Activated CD4-positive, alpha-beta T cell treated with anti-CD3 and anti-CD28 coated beads for 36 hours (primary cell): ENCODE measurements around the gene CHRND. TPM values are rescaled to one million over a fixed set of nuclear protein-coding genes. Genes with fewer than 3 reads are reported as not detected.

Experiments used
- ATAC-seq: fragments of 200-7000 bp; cut with Tn5 transposase; one replicate; pipeline ENCODE4 v1.10.0; 2021; ENCODE audit warnings: mild to moderate bottlenecking, moderate library complexity
- CTCF ChIA-PET: fragments of 350-600 bp; sonication (Branson Sonifier 250); formaldehyde crosslinking; loops from one replicate; lab custom pipeline; 2021; ENCODE audit warnings: antibody characterized with exemption; lab: Charles Lee
- POLR2A ChIA-PET: fragments of 350-600 bp; sonication (Branson Sonifier 250); formaldehyde crosslinking; loops from one replicate; lab custom pipeline; 2021; ENCODE audit warnings: antibody characterized with exemption, inconsistent platforms; lab: Charles Lee
- DNase-seq: peaks from one replicate; pipeline ENCODE4 v3.0.0-alpha.2; 2020
- H3K27ac Mint-ChIP-seq: one replicate; pipeline ENCODE4 v1.8.0; 2021; ENCODE audit warnings: mixed read lengths
- H3K27me3 Mint-ChIP-seq: one replicate; pipeline ENCODE4 v1.8.0; 2021; ENCODE audit warnings: mixed read lengths
- H3K36me3 Mint-ChIP-seq: one replicate; pipeline ENCODE4 v1.8.0; 2021; ENCODE audit warnings: low read depth, mixed read lengths
- H3K4me1 Mint-ChIP-seq: one replicate; pipeline ENCODE4 v1.8.0; 2021; ENCODE audit warnings: mixed read lengths
- H3K4me3 Mint-ChIP-seq: one replicate; pipeline ENCODE4 v1.8.0; 2021; ENCODE audit warnings: mild to moderate bottlenecking, moderate library complexity, mixed read lengths
- H3K9me3 Mint-ChIP-seq: one replicate; pipeline ENCODE4 v1.8.0; 2021; ENCODE audit warnings: low read depth, mixed read lengths
- intact Hi-C, 2 experiments: fragments of 100-400 bp; cut with DNase I in 1 of 2; cut with micrococcal nuclease in 1 of 2; formaldehyde crosslinking; loops; one replicate each; pipeline versions ENCODE4 v1.14.2 to v1.15.1; 2022 to 2024; cut with DNase I, micrococcal nuclease
- total RNA-seq, 2 experiments: library from RNA; stranded (reverse); gene quantifications; one replicate each; pipeline ENCODE4 v1.2.3, GENCODE V29; 2021

CHRND gene
- total RNA-seq, 2 experiments from 2014 or later, result not detected

DNA sequence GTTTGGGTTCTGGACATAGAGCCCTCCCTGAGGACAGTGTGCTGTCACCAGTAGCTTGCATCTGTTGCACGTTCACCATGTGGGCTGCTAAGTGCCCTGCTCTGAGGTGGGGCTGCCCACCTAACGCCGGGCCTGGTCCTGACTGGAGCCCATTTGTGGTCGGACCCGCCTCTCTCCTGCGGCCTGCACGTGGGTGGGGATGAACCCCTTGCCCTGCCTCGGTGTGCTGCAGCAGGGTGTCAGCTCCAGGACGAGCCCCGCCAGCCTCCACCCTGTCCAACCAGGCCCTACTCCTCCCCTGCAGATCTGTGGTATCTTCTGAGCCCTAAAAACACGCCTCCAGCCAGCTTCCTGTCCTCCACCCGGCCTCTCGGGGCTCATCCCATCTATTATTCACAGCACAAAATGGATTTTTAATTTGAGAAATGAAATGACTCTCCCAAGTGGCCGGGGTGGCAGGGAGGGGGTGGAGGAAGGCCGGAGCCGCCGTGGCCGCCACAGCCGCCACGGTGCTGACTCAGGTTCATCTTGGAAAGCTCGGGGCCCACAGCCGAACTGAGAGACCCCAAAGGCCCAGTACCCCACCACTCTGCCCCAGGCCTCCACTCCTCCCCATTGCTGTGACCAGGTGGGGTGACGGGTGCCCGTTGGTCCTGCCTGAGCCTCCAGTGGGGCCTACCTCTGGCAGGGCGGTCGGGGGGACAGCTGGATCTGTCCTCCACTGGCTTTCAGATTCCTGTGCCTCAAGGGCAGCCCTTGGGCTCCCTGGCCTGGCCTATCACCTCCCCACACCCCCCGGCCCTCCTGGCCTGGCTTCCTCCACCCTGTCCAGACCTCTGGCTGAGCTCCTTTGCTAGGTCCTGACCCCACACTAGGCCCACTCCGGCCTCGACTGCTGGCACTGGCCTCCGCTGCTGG lies 35.5 kb upstream of the CHRND start:
- H3K36me3 Mint-ChIP-seq, result no peaks in the 10 kb centered on the region
- POLR2A ChIA-PET, result no interaction called here
- H3K27me3 Mint-ChIP-seq, result peaks cover 18% of the 10 kb centered on the region
- no peak overlapping the region for H3K27ac Mint-ChIP-seq
- CTCF ChIA-PET, result interaction anchor here (0.6 kb wide), 1 partner anchor 72 kb away, joined by 4 read pairs; no protein-coding TSS in a partner anchor
- DNase-seq (peak; percentile 2), ATAC-seq (no peak)
- no peaks in the 10 kb centered on the region for H3K9me3 Mint-ChIP-seq
- H3K4me3 Mint-ChIP-seq, result no peak overlapping the region
- intact Hi-C loops, result no loop called here
- H3K4me1 Mint-ChIP-seq, result peaks cover under 1% of the 10 kb centered on the region

GRCh38 chr2:232491139-232491780 lies 34.7 kb upstream of the CHRND start:
- no peak overlapping the region for H3K27ac Mint-ChIP-seq
- intact Hi-C loops, result no loop called here
- H3K4me3 Mint-ChIP-seq, result no peak overlapping the region
- no peaks in the 10 kb centered on the region for H3K4me1 Mint-ChIP-seq
- DNase-seq (peak; percentile 3), ATAC-seq (no peak)
- ChIA-PET POLR2A (no interaction called here), CTCF (no interaction called here)
- no peaks in the 10 kb centered on the region for H3K9me3 Mint-ChIP-seq
- no peaks in the 10 kb centered on the region for H3K36me3 Mint-ChIP-seq
- peaks cover 18% of the 10 kb centered on the region for H3K27me3 Mint-ChIP-seq

GRCh38 chr2:232492236-232492848 lies 33.6 kb upstream of the CHRND start:
- DNase-seq (peak; percentile 0), ATAC-seq (no peak)
- CTCF ChIA-PET, result no interaction called here
- POLR2A ChIA-PET, result no interaction called here
- H3K36me3 Mint-ChIP-seq, result no peaks in the 10 kb centered on the region
- no peak overlapping the region for H3K27ac Mint-ChIP-seq
- no peaks in the 10 kb centered on the region for H3K9me3 Mint-ChIP-seq
- intact Hi-C loops, result no loop called here
- H3K4me1 Mint-ChIP-seq, result no peaks in the 10 kb centered on the region
- H3K4me3 Mint-ChIP-seq, result no peak overlapping the region
- peaks cover 15% of the 10 kb centered on the region for H3K27me3 Mint-ChIP-seq

DNA sequence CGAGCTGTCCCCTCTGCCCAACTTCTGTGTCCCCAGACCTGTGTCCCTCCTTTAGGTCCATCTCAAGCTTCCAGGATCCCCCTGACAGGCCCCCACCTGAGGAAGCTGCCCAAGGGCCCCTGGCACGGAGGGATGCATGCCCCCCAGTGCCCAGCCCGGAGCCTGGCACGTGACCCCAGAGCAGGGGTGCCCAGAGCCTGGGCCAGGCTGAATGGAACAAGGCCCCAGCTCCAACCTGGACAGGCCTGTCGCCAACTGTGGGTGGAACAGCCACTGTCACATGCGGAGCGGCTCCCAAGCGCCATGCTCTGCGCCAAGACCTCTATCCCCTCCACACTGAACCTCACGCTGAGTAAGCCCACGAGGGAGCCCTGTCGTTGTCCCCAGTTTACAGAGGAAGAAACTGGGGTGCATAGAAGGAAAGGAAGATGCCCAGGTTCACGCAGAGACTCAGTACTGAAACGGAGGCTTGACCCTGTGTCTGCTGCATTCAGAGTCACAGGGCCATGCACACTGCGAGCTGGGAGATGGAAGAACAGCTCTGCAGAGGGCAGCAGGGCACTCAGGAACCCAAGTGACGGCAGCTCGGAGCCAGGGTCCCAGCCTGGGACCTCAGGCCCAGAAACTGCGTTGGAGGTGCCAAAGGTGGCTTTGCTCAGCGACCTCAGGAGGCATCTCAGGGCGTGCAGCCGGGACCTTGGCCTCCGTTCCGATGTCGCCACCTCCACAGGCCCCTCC lies 32.8 kb upstream of the CHRND start:
- H3K4me1 Mint-ChIP-seq, result no peaks in the 10 kb centered on the region
- ChIA-PET POLR2A (no interaction called here), CTCF (no interaction called here)
- DNase-seq (no peak), ATAC-seq (no peak)
- peaks cover 13% of the 10 kb centered on the region for H3K27me3 Mint-ChIP-seq
- no peaks in the 10 kb centered on the region for H3K36me3 Mint-ChIP-seq
- H3K4me3 Mint-ChIP-seq, result no peak overlapping the region
- no peak overlapping the region for H3K27ac Mint-ChIP-seq
- intact Hi-C loops, result no loop called here
- no peaks in the 10 kb centered on the region for H3K9me3 Mint-ChIP-seq

DNA sequence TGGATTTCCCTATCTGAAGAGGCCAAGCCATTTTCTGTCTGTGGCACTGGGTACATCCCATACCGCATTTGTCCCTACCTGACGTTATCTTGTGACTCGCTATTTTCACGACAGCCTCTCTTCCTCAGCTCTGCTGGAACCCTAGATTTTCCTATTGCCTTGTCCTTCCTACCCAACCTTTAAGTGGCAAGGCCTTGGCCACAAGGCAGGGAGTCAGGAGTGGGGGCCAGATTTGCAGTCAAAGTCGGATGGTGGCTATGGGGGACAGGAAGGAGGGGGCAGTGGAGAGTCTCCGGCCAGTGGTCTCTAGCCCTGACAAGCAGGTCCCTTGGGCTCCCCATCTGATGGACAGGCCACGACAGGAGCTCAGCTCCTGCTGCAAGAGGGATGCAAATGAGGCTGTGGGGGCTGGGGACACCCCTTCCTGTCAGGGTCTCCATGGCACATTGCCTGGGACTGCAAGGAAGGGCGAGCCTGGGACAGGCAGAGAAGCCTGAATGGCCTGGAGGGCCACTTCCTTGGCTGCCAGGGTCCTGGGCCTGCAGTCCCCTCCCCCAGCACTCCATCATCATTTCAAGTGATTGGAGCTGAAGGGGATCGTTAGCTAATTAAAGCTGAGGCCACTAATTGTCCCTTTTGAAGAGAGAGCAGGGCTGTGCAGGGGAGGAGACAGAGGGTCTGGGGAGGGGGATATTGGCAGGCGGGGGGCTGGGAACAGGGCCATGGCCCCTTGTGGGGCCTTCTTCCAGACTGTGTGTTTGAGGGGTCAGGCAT lies 32.1 kb upstream of the CHRND start:
- intact Hi-C loops, result no loop called here
- Mint-ChIP-seq H3K27me3 (peaks cover 10% of the 10 kb centered on the region), H3K4me1 (no peaks in the 10 kb centered on the region), H3K36me3 (no peaks in the 10 kb centered on the region), H3K4me3 (no peak overlapping the region), H3K27ac (no peak overlapping the region), H3K9me3 (no peaks in the 10 kb centered on the region)
- DNase-seq (no peak), ATAC-seq (no peak)
- CTCF ChIA-PET, result interaction anchor here (0.6 to 0.9 kb wide), 2 partner anchors 27 to 568 kb away, joined by 3 read pairs; partner anchors contain the start of gene NPPC
- POLR2A ChIA-PET, result no interaction called here

DNA sequence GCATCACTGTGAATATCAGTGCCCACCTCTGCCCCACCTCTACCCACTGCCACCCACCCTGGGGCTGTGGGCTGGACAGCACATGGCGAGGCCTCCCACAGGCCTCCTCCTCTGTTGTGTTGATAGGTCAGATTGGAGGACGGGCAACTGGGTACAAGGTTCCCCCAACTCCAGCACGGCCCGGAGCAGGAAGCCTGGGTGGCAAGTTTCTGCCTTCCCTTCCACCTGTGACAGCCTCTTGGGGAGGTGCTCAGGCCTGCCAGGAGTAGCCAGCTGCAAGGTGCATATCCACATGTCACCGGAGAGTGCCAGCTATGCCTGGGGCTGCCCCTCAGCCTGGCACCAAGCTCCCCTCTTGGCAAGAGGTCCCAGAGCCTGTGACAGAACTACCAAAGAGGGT lies 31.4 kb upstream of the CHRND start:
- intact Hi-C loops, result no loop called here
- H3K4me3 Mint-ChIP-seq, result no peak overlapping the region
- ChIA-PET CTCF (interaction anchor here (0.6 to 0.9 kb wide), 2 partner anchors 27 to 568 kb away, joined by 3 read pairs; partner anchors contain the start of gene NPPC), POLR2A (no interaction called here)
- no peaks in the 10 kb centered on the region for H3K4me1 Mint-ChIP-seq
- peaks cover 6% of the 10 kb centered on the region for H3K27me3 Mint-ChIP-seq
- DNase-seq (no peak), ATAC-seq (no peak)
- H3K9me3 Mint-ChIP-seq, result no peaks in the 10 kb centered on the region
- H3K27ac Mint-ChIP-seq, result no peak overlapping the region
- H3K36me3 Mint-ChIP-seq, result no peaks in the 10 kb centered on the region

GRCh38 chr2:232495292-232495691 lies 30.7 kb upstream of the CHRND start:
- H3K4me1 Mint-ChIP-seq, result no peaks in the 10 kb centered on the region
- DNase-seq (no peak), ATAC-seq (no peak)
- no peaks in the 10 kb centered on the region for H3K36me3 Mint-ChIP-seq
- H3K9me3 Mint-ChIP-seq, result no peaks in the 10 kb centered on the region
- peaks cover 4% of the 10 kb centered on the region for H3K27me3 Mint-ChIP-seq
- intact Hi-C loops, result no loop called here
- no peak overlapping the region for H3K4me3 Mint-ChIP-seq
- POLR2A ChIA-PET, result no interaction called here
- H3K27ac Mint-ChIP-seq, result no peak overlapping the region
- CTCF ChIA-PET, result no interaction called here

DNA sequence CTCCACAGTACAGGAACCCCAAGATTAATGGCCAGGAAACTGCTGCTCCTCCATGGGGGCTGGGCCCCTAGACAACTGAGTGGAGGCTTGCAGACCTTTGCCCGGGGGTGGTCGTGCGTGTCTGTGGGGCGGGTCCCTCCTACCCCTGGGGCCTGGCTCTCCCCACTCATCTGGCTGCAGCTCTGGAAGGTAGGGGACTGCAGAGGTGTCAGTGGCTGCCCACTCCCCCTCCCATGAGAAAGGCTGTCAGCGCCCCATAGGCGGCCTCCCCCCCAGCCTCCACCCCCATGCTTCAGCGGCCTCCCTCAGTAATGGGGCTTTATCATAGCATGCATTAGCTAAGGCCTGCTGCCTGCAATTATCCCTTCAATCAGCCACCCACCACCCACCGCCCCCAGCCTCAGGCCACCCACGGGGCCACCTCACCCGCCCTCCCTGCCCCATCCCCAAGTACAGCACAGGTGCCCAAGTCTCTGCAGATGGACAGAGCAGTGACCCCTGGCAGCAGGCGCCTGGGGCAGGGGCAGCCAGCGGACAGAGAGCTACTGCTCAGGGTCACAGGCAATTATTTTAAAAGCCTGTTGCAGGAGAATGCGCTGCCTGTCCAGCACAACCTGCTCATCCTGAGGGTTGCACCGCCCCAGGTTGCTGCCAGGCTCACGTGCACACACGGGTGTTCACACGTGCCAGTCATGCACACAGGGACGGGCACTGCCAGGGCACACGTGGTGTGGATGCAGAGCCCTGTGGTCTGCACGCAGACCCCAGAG lies 29.3 kb upstream of the CHRND start:
- Mint-ChIP-seq H3K4me3 (no peak overlapping the region), H3K4me1 (no peaks in the 10 kb centered on the region), H3K27me3 (peaks cover 3% of the 10 kb centered on the region), H3K9me3 (no peaks in the 10 kb centered on the region), H3K27ac (no peak overlapping the region), H3K36me3 (no peaks in the 10 kb centered on the region)
- ATAC-seq, result no peak
- POLR2A ChIA-PET, result interaction anchor here (0.6 kb wide), 1 partner anchor 385 kb away, joined by 3 read pairs; no protein-coding TSS in a partner anchor
- CTCF ChIA-PET, result interaction anchor here (0.7 kb wide), 1 partner anchor 283 kb away, joined by 3 read pairs; no protein-coding TSS in a partner anchor
- intact Hi-C loops, result no loop called here
- DNase-seq, result no peak

DNA sequence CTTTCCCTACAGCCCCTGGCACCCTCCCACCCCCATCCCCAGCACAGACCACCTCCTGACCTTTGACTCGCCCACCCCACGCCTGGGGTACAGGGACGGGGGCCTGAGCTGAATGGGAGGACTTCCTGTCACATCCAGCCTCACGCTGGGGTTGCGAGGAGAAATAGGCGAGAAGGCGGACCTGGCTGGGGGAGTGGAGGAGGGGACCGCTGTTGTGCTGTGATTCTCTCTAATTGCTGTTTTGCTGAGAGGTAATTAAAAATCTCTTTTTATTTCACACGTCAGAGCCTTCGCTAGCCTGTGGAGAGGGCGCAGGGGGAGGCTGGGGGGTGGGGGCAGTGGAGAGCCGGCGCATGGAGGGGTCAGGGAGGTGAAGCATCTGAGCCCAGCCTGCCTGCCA lies 28.6 kb upstream of the CHRND start:
- DNase-seq (no peak), ATAC-seq (no peak)
- POLR2A ChIA-PET, result no interaction called here
- CTCF ChIA-PET, result no interaction called here
- Mint-ChIP-seq H3K9me3 (no peaks in the 10 kb centered on the region), H3K27ac (no peak overlapping the region), H3K27me3 (peaks cover 4% of the 10 kb centered on the region), H3K4me3 (no peak overlapping the region), H3K36me3 (no peaks in the 10 kb centered on the region), H3K4me1 (peaks cover under 1% of the 10 kb centered on the region)
- intact Hi-C loops, result no loop called here

GRCh38 chr2:232498452-232498851 lies 27.5 kb upstream of the CHRND start:
- ATAC-seq, result no peak
- DNase-seq, result no peak
- ChIA-PET POLR2A (no interaction called here), CTCF (interaction anchor here (0.8 kb wide), 1 partner anchor 25 kb away, joined by 3 read pairs; no protein-coding TSS in a partner anchor)
- H3K4me3 Mint-ChIP-seq, result no peak overlapping the region
- no peaks in the 10 kb centered on the region for H3K9me3 Mint-ChIP-seq
- no peaks in the 10 kb centered on the region for H3K36me3 Mint-ChIP-seq
- intact Hi-C loops, result no loop called here
- peaks cover 7% of the 10 kb centered on the region for H3K27me3 Mint-ChIP-seq
- peaks cover 4% of the 10 kb centered on the region for H3K4me1 Mint-ChIP-seq
- no peak overlapping the region for H3K27ac Mint-ChIP-seq
